Smooth muscle cell (in vitro differentiated cells): Measurements from ENCODE around the gene TBCE. TPM values are rescaled to one million over a fixed set of nuclear protein-coding genes. Genes with fewer than 3 reads are reported as not detected.
"Not testable (repeated sequence)": the region's sequence is repeated elsewhere in the genome, so short reads cannot be mapped to it uniquely, and the experiment has no call there.

Experiments used
- DNase-seq: peaks from one replicate; lab custom pipeline; 2025; ENCODE audit not compliant: unreplicated experiment; lab: John Stamatoyannopoulos, UW
- H2AFZ ChIP-seq: fragments of 200-600 bp; sonication (generic); 2 replicates; pipeline ENCODE4 v1.6.0; 2016; ENCODE audit warnings: antibody characterized with exemption, low read depth, mild to moderate bottlenecking
- H3F3A ChIP-seq: fragments of 200-600 bp; sonication (generic); 2 replicates; pipeline ENCODE4 v1.6.0; 2017; ENCODE audit warnings: antibody characterized with exemption, low read depth
- H3K27ac ChIP-seq: fragments of 200-600 bp; sonication (generic); 2 replicates; pipeline ENCODE4 v1.5.1; 2016; ENCODE audit warnings: low read depth, mild to moderate bottlenecking
- H3K27me3 ChIP-seq: fragments of 200-600 bp; sonication (generic); 2 replicates; pipeline ENCODE4 v1.6.1; 2016; ENCODE audit warnings: low read depth, mild to moderate bottlenecking
- H3K36me3 ChIP-seq: fragments of 200-600 bp; sonication (generic); 2 replicates; pipeline ENCODE4 v1.5.1; 2016; ENCODE audit warnings: low read depth
- H3K4me1 ChIP-seq: fragments of 200-600 bp; sonication (generic); 2 replicates; pipeline ENCODE4 v1.5.1; 2016; ENCODE audit warnings: low read depth
- H3K4me2 ChIP-seq: fragments of 200-600 bp; sonication (generic); 2 replicates; pipeline ENCODE4 v1.6.0; 2016; ENCODE audit warnings: mild to moderate bottlenecking
- H3K4me3 ChIP-seq: fragments of 200-600 bp; sonication (generic); 2 replicates; pipeline ENCODE4 v1.5.1; 2016; ENCODE audit warnings: mild to moderate bottlenecking
- H3K79me2 ChIP-seq: fragments of 200-600 bp; sonication (generic); 2 replicates; pipeline ENCODE4 v1.6.0; 2016; ENCODE audit warnings: low read depth, mild to moderate bottlenecking
- H3K9ac ChIP-seq: fragments of 200-600 bp; sonication (generic); 2 replicates; pipeline ENCODE4 v1.6.0; 2016; ENCODE audit warnings: low read depth
- H3K9me3 ChIP-seq: fragments of 200-600 bp; sonication (generic); replicated peaks from 2 replicates; pipeline ENCODE4 v1.5.1; 2016; ENCODE audit warnings: low read depth
- H4K20me1 ChIP-seq: fragments of 200-600 bp; sonication (generic); 2 replicates; pipeline ENCODE4 v1.6.0; 2016; ENCODE audit warnings: low read depth
- WGBS: methylation state at CpG from one replicate; pipeline ENCODE4 v1.1.7; 2016; ENCODE audit warnings: low lambda C conversion rate; 5-methylcytosine and 5-hydroxymethylcytosine counted together
- polyA plus RNA-seq: library from polyadenylated mRNA; unstranded; fragments of >200 nt; fragmentation: Nextera tagmentation; extraction: Ambion mirVana; gene quantifications from 2 replicates; pipeline ENCODE4 v1.2.1, GENCODE V29; 2016
- total RNA-seq: library from RNA; depleted of rRNA; stranded (reverse); fragments of >200 nt; gene quantifications from 2 replicates; pipeline ENCODE4 v1.2.3, GENCODE V29; 2014
- TF ChIP-seq, protein P1 (sequence below): fragments of 200-600 bp; sonication (generic); IDR thresholded peaks from 2 replicates; pipeline ENCODE4 v1.5.1; 2017; ENCODE audit warnings: borderline replicate concordance, mild to moderate bottlenecking, antibody characterized with exemption; ENCODE audit not compliant: insufficient read depth, poor library complexity, severe bottlenecking

Gene TBCE
- total and polyA plus RNA-seq, 2 experiments from 2014 or later, result 24.0 to 28.4 TPM

DNA sequence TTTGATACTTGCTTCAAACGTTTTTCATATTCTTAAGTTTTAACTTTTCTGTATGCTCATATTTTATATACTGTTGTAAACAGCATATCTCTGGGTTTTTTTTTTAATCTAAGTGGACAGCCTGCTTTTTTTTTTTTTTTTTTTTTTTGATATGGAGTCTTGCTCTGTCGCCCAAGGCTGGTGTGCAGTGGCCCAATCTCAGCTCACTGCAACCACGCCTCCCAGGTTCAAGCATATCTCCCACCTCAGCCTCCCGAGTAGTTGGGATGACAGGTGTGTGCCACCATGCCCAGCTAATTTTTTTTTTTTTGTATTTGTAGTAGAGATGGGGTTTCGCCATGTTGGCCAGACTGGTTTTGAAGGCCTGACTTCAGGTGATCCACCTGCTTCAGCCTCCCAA lies 1.2 kb downstream of the TBCE start:
- H3K27ac ChIP-seq, result peak overlapping the region; percentile 82
- TF ChIP-seq, protein P1, sequence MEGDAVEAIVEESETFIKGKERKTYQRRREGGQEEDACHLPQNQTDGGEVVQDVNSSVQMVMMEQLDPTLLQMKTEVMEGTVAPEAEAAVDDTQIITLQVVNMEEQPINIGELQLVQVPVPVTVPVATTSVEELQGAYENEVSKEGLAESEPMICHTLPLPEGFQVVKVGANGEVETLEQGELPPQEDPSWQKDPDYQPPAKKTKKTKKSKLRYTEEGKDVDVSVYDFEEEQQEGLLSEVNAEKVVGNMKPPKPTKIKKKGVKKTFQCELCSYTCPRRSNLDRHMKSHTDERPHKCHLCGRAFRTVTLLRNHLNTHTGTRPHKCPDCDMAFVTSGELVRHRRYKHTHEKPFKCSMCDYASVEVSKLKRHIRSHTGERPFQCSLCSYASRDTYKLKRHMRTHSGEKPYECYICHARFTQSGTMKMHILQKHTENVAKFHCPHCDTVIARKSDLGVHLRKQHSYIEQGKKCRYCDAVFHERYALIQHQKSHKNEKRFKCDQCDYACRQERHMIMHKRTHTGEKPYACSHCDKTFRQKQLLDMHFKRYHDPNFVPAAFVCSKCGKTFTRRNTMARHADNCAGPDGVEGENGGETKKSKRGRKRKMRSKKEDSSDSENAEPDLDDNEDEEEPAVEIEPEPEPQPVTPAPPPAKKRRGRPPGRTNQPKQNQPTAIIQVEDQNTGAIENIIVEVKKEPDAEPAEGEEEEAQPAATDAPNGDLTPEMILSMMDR, result no peak
- H3K36me3 ChIP-seq, result no peaks in the 10 kb centered on the region
- H3K9ac ChIP-seq, result peak overlapping the region; percentile 55
- peaks cover 8% of the 10 kb centered on the region for H4K20me1 ChIP-seq
- H3K4me3 ChIP-seq, result peak overlapping the region; percentile 71
- 79% methylated on average over 5 of the region's 5 CpGs for WGBS
- H3F3A ChIP-seq, result no peaks in the 10 kb centered on the region
- no peaks in the 10 kb centered on the region for H3K9me3 ChIP-seq
- H3K4me2 ChIP-seq, result peak overlapping the region; percentile 91
- H3K4me1 ChIP-seq, result peaks cover 3% of the 10 kb centered on the region
- no peaks in the 10 kb centered on the region for H3K27me3 ChIP-seq
- no peak for DNase-seq
- peaks cover 55% of the 10 kb centered on the region for H3K79me2 ChIP-seq
- no peak overlapping the region for H2AFZ ChIP-seq

DNA sequence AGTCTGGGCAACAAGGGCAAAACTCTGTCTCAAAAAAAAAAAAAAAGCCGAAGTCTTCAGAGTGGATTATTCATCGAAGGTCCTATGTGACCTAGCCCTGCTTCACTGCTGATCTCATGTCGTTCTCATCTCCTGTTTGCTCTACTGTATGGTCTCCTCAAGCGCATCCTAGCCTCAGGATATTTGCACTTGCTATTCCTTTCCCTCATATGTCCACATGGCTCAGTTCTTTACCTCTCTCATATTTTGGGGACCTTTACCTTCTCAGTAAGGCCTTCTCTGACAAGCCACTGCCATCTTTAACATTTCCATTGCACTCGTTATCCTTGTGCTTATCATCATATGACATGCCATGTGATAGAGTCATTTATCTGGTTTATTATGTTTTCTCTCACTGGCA lies 2.6 kb downstream of the TBCE start:
- peaks cover 64% of the 10 kb centered on the region for H3K79me2 ChIP-seq
- 95% methylated on average over 5 of the region's 5 CpGs for WGBS
- peaks cover 3% of the 10 kb centered on the region for H3K4me1 ChIP-seq
- H3K27ac ChIP-seq, result no peak overlapping the region
- no peak overlapping the region for H2AFZ ChIP-seq
- no peaks in the 10 kb centered on the region for H3K9me3 ChIP-seq
- TF ChIP-seq, protein P1, result no peak
- no peak overlapping the region for H3K4me3 ChIP-seq
- H3K4me2 ChIP-seq, result no peak overlapping the region
- peaks cover 16% of the 10 kb centered on the region for H4K20me1 ChIP-seq
- no peaks in the 10 kb centered on the region for H3K36me3 ChIP-seq
- no peaks in the 10 kb centered on the region for H3K27me3 ChIP-seq
- H3F3A ChIP-seq, result no peaks in the 10 kb centered on the region
- DNase-seq, result no peak
- no peak overlapping the region for H3K9ac ChIP-seq

DNA sequence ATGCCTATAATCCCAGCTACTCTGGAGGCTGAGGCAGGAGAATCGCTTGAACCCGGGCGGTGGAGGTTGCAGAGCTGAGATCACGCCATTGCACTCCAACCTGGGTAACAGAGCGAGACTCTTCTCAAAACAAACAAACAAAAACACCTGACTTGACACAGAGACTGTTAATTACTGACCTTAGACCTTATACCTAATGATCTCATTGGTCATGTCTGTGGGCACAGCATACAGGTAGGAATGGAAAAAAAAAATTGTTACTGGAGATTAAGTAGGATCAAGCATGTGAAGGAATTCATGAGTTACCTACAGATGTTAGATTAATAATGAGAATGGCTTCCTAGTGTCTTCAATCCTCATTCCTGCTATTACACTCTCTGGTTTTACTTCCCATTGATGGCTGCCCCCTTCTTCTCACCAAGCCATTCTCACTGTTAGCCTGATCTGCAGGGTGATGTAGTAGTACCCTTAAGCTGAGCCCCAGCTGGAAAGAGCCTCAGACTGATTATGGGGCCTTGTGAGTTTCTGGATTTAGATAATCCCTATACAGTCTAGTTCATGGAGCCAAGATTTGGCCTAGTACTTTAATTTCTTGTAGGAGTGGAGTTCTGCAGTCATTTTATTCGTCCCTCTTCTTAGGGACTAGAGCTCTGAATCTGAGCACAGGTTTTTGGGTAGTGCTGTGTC lies 8.8 kb downstream of the TBCE start:
- 97% methylated on average over 6 of the region's 6 CpGs for WGBS
- Histone ChIP-seq H3K4me1 (no peaks in the 10 kb centered on the region), H4K20me1 (peaks cover 34% of the 10 kb centered on the region), H3K79me2 (peaks cover 88% of the 10 kb centered on the region), H2AFZ (no peak overlapping the region), H3K4me3 (no peak overlapping the region), H3F3A (no peaks in the 10 kb centered on the region), H3K27ac (no peak overlapping the region), H3K36me3 (peaks cover 4% of the 10 kb centered on the region), H3K4me2 (no peak overlapping the region), H3K9me3 (no peaks in the 10 kb centered on the region), H3K27me3 (no peaks in the 10 kb centered on the region), H3K9ac (no peak overlapping the region)
- DNase-seq, result no peak
- TF ChIP-seq, protein P1, result no peak

DNA sequence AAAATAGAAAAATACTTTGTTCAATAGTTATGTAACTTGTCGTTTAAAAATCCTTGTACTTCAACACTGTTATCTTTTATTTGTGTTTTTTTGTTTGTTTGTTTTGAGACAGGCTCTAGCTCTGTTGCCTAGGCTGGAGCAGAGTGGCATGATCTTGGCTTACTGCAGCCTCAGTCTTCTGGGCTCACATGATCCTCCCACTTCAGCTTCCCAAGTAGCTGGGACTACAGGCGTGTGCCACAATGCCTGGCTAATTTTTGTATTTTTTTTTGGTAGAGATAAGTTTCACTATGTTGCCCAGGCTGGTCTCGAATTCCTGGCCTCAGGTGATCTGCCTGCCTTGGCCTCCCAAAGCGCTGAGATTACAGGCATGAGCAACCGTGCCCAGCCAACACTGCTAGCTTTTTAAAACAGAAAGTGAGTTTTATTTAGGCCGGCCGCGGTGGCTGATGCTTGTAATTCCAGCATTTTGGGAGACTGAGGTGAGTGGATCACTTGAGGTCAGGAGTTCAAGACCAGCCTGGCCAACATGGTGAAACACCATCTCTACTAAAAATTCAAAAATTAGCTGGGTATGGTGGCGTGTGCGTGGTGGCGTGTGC lies 11.0 kb downstream of the TBCE start:
- H3K27me3 ChIP-seq, H3K27ac ChIP-seq, H3K9ac ChIP-seq, H3K4me1 ChIP-seq, H3K4me2 ChIP-seq, H3K9me3 ChIP-seq, H2AFZ ChIP-seq, H3F3A ChIP-seq, DNase-seq, H3K36me3 ChIP-seq, H3K4me3 ChIP-seq: not testable (repeated sequence)
- 95% methylated on average over 11 of the region's 11 CpGs for WGBS
- Histone ChIP-seq H4K20me1 (peaks cover 27% of the 10 kb centered on the region), H3K79me2 (peaks cover 71% of the 10 kb centered on the region)

DNA sequence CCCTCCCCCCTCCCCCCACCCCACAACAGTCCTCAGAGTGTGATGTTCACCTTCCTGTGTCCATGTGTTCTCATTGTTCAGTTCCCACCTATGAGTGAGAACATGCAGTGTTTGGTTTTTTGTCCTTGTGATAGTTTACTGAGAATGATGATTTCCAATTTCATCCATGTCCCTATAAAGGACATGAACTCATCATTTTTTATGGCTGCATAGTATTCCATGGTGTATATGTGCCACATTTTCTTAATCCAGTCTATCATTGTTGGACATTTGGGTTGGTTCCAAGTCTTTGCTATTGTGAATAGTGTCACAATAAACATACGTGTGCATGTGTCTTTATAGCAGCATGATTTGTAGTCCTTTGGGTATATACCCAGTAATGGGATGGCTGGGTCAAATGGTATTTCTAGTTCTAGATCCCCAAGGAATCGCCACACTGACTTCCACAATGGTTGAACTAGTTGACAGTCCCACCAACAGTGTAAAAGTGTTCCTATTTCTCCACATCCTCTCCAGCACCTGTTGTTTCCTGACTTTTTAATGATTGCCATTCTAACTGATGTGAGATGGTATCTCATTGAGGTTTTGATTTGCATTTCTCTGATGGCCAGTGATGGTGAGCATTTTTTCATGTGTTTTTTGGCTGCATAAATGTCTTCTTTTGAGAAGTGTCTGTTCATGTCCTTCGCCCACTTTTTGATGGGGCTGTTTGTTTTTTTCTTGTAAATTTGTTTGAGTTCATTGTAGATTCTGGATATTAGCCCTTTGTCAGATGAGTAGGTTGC lies 14.9 kb downstream of the TBCE start:
- H3K4me3 ChIP-seq, H3K36me3 ChIP-seq, H3K4me2 ChIP-seq, DNase-seq, H3F3A ChIP-seq, H4K20me1 ChIP-seq, H2AFZ ChIP-seq, H3K27me3 ChIP-seq, H3K27ac ChIP-seq, H3K9me3 ChIP-seq, H3K9ac ChIP-seq, H3K4me1 ChIP-seq: not testable (repeated sequence)
- WGBS, result 90% methylated on average over 2 of the region's 3 CpGs
- peaks cover 37% of the 10 kb centered on the region for H3K79me2 ChIP-seq

DNA sequence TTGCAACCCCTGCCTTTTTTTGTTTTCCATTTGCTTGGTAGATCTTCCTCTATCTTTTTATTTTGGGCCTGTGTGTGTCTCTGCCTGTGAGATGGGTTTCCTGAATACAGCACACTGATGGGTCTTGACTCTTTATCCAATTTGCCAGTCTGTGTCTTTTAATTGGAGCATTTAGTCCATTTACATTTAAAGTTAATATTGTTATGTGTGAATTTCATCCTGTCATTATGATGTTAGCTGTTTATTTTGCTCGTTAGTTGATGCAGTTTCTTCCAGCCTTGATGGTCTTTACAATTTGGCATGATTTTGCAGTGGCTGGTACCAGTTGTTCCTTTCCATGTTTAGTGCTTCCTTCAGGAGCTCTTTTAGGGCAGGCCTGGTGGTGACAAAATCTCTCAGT lies 18.4 kb downstream of the TBCE start:
- H3F3A ChIP-seq, H2AFZ ChIP-seq, H3K4me3 ChIP-seq, H3K36me3 ChIP-seq, H3K4me1 ChIP-seq, H3K9me3 ChIP-seq, H3K27ac ChIP-seq, DNase-seq, H3K9ac ChIP-seq, H3K27me3 ChIP-seq, H3K4me2 ChIP-seq, H4K20me1 ChIP-seq: not testable (repeated sequence)
- H3K79me2 ChIP-seq, result peaks cover 36% of the 10 kb centered on the region
- WGBS, result 86% methylated on average over 1 of the region's 1 CpG
